Measurements from ENCODE around the gene PPARGC1A. TPM values are rescaled to one million over a fixed set of nuclear protein-coding genes. Genes with fewer than 3 reads are reported as not detected.

PPARGC1A gene
- total RNA-seq, 1 donor from 2014 or later = 13.4 TPM

DNA sequence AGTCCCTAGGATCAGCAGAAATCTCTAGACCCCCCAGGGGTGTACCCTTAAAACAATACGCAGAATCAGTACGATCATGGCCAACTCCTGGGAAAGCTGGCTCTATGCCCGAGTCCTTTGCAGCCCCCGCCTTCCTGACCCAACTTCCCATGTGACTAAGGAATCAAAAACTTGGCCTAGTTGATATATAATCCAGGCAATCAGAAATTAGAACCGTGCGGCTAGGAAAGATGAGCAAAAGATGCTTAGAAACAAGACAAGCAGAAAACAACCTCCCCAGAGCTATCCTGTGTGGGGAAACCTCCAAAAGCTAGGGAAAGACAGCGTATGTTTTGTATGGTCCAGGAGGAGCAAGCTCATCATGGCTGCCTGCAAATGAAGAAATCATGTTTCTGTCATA is 110.0 kb downstream of the PPARGC1A start:
- no peak for DNase-seq
- Mint-ChIP-seq H3K4me1 (ENCODE audit: low read depth, unreplicated experiment) (peaks cover 3% of the 10 kb centered on the region), H3K27ac (ENCODE audit: unreplicated experiment) (no peak overlapping the region), H3K4me3 (ENCODE audit: unreplicated experiment) (no peak overlapping the region), H3K36me3 (ENCODE audit: unreplicated experiment) (peaks cover 4% of the 10 kb centered on the region), H3K27me3 (ENCODE audit: unreplicated experiment) (no peaks in the 10 kb centered on the region), H3K9me3 (ENCODE audit: unreplicated experiment) (no peaks in the 10 kb centered on the region)
- TF ChIP-seq, protein P1, sequence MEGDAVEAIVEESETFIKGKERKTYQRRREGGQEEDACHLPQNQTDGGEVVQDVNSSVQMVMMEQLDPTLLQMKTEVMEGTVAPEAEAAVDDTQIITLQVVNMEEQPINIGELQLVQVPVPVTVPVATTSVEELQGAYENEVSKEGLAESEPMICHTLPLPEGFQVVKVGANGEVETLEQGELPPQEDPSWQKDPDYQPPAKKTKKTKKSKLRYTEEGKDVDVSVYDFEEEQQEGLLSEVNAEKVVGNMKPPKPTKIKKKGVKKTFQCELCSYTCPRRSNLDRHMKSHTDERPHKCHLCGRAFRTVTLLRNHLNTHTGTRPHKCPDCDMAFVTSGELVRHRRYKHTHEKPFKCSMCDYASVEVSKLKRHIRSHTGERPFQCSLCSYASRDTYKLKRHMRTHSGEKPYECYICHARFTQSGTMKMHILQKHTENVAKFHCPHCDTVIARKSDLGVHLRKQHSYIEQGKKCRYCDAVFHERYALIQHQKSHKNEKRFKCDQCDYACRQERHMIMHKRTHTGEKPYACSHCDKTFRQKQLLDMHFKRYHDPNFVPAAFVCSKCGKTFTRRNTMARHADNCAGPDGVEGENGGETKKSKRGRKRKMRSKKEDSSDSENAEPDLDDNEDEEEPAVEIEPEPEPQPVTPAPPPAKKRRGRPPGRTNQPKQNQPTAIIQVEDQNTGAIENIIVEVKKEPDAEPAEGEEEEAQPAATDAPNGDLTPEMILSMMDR (IDR thresholded peaks at IDR 0.05; ENCODE audit: partially characterized antibody, unreplicated experiment) = no peak

DNA sequence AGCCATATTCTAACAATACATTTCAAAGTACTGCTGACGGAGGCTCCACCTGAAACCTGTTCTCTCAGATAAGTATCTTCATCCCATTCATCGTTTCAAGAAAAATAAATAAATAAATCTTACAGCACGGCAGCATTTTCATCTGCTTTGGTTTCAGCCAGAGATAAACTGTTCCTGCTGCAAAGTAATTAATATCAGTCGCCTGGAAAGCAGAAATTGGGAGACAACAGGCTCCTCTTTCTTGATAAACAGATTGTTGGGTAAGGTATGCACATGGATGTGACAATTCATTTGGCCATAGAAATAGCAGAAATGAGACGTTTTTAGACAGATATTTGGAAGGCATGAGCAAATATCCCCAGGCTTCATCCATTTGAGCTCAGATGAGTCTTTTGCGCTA is 110.4 kb downstream of the PPARGC1A start:
- no peaks in the 10 kb centered on the region for H3K27me3 Mint-ChIP-seq (ENCODE audit: unreplicated experiment)
- H3K4me3 Mint-ChIP-seq (ENCODE audit: unreplicated experiment) = no peak overlapping the region
- H3K36me3 Mint-ChIP-seq (ENCODE audit: unreplicated experiment) = peaks cover 4% of the 10 kb centered on the region
- H3K27ac Mint-ChIP-seq (ENCODE audit: unreplicated experiment) = no peak overlapping the region
- no peaks in the 10 kb centered on the region for H3K9me3 Mint-ChIP-seq (ENCODE audit: unreplicated experiment)
- peaks cover 3% of the 10 kb centered on the region for H3K4me1 Mint-ChIP-seq (ENCODE audit: low read depth, unreplicated experiment)
- no peak for DNase-seq
- TF ChIP-seq, protein P1 (IDR thresholded peaks at IDR 0.05; ENCODE audit: partially characterized antibody, unreplicated experiment) = no peak

DNA sequence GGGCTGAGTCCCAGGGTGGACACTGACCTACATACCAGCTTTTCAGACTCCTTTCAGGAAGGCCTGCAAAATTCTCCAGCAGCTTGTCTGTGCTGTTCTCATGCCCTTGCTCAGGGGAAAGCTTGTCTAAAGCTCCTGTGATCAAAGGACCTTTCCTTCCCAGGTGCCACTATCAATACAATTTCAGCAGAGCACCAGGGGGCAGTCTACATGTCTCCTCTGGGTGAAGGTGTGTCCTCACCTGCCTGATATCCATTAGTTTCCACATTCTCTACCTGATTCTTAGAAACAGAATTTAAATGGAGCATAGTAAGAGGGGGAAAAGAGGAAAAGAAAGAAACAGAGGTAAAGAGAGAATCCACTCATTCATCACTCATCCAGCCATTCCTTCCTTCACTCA is 114.2 kb downstream of the PPARGC1A start:
- H3K27me3 Mint-ChIP-seq (ENCODE audit: unreplicated experiment) = no peaks in the 10 kb centered on the region

DNA sequence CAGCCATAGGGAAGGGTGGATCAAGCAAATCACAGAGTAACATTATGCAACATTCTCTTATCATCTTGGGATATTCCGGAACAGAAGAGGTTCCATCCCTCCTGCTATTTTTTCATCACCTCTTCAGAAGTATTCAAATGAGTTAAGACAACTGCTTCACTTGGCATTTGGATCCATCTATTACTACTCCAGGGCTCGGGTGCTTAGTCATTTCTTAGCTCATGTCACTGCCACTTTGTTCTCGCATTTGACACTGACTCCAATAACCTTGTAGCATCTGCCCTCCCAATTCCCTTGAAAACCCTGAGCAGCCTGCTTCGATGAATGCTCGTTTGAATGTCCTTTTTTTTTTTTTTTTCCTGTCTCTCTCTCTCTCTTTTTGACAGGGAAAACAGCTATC is 114.9 kb downstream of the PPARGC1A start:
- no peak for DNase-seq
- TF ChIP-seq, protein P1 (IDR thresholded peaks at IDR 0.05; ENCODE audit: partially characterized antibody, unreplicated experiment) = no peak
- Mint-ChIP-seq H3K4me1 (ENCODE audit: low read depth, unreplicated experiment) (peaks cover 6% of the 10 kb centered on the region), H3K9me3 (ENCODE audit: unreplicated experiment) (no peaks in the 10 kb centered on the region), H3K36me3 (ENCODE audit: unreplicated experiment) (no peaks in the 10 kb centered on the region), H3K27me3 (ENCODE audit: unreplicated experiment) (no peaks in the 10 kb centered on the region), H3K27ac (ENCODE audit: unreplicated experiment) (no peak overlapping the region), H3K4me3 (ENCODE audit: unreplicated experiment) (no peak overlapping the region)

More for the DNA sequence above, 114.2 kb downstream of the PPARGC1A start:
- Mint-ChIP-seq H3K4me3 (ENCODE audit: unreplicated experiment) (no peak overlapping the region), H3K27ac (ENCODE audit: unreplicated experiment) (no peak overlapping the region), H3K4me1 (ENCODE audit: low read depth, unreplicated experiment) (peaks cover 6% of the 10 kb centered on the region), H3K36me3 (ENCODE audit: unreplicated experiment) (no peaks in the 10 kb centered on the region), H3K9me3 (ENCODE audit: unreplicated experiment) (no peaks in the 10 kb centered on the region)
- DNase-seq = no peak
- TF ChIP-seq, protein P1 (IDR thresholded peaks at IDR 0.05; ENCODE audit: partially characterized antibody, unreplicated experiment) = no peak

DNA sequence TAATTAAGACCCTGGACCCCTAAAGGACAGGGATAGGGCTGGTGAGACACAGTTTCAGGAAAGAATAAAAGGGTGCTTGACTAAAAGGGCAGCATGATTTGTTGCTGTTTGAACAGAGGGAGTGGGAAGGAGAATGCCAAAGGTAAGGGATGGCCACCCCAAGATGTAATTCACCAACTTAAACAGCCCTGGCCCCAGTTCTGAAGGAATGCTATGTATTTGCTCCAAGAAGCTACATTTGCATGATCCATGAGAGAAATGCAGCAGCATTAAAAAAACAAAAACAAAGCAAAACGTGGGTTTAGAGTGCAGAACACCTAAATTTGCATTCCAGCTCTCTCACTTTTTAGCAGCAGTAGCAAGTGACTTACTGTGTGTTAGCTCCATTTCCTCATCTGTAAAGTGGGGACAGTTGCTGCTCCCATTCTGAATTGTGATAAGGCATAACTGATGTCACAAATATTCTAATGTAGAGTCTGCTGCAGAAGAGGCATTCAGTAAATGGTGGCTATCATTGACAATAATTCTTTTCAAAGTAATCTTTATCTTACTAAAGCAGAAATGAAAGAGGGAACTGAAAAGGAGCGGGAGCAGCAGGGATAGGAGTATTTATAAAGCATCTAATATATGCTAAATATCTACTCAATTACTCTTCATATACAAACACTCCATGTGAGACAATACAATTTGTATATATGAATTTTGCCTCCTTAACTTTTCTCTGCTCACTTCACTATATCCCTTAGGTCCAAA is 115.8 kb downstream of the PPARGC1A start:
- no peak overlapping the region for H3K27ac Mint-ChIP-seq (ENCODE audit: unreplicated experiment)
- DNase-seq = no peak
- no peaks in the 10 kb centered on the region for H3K9me3 Mint-ChIP-seq (ENCODE audit: unreplicated experiment)
- TF ChIP-seq, protein P1 (IDR thresholded peaks at IDR 0.05; ENCODE audit: partially characterized antibody, unreplicated experiment) = no peak
- H3K36me3 Mint-ChIP-seq (ENCODE audit: unreplicated experiment) = no peaks in the 10 kb centered on the region
- H3K4me3 Mint-ChIP-seq (ENCODE audit: unreplicated experiment) = no peak overlapping the region
- H3K4me1 Mint-ChIP-seq (ENCODE audit: low read depth, unreplicated experiment) = peaks cover 6% of the 10 kb centered on the region
- no peaks in the 10 kb centered on the region for H3K27me3 Mint-ChIP-seq (ENCODE audit: unreplicated experiment)
